ENCODE measurements around the gene EXOC6B. TPM values are rescaled to one million over a fixed set of nuclear protein-coding genes. Genes with fewer than 3 reads are reported as not detected.

Gene EXOC6B
- total and polyA plus RNA-seq, 9 of the 15 experiments (the other 6 are each of a cell fraction or from before 2014, with no cell fraction given): 0.28 to 4.2 (median 2.0) TPM

- Histone ChIP-seq H3K4me3 (no peak overlapping the region), H3K9ac (ENCODE audit: insufficient read depth in 1 of 2, low read depth in 2 of 2, low read length in 2 of 2) (no peak overlapping the region), H3K27me3 (ENCODE audit: control insufficient read depth in 2 of 2, insufficient read depth in 2 of 2, low read length in 2 of 2) (peaks cover 0 to 2% of the 10 kb centered on the region in 2 experiments; a peak in 1 of 5 replicates), H3K4me1 (replicated peaks in 1 of 2; ENCODE audit: control insufficient read depth in 2 of 2, insufficient read depth in 2 of 2, low read length in 2 of 2) (no peaks in the 10 kb centered on the region), H4K20me1 (replicated peaks; ENCODE audit: control insufficient read depth, insufficient read depth, low read length) (no peaks in the 10 kb centered on the region), H3K36me3 (ENCODE audit: control insufficient read depth, insufficient read depth, low read length) (no peaks in the 10 kb centered on the region), H3K79me2 (ENCODE audit: control insufficient read depth, insufficient read depth, low read length) (no peaks in the 10 kb centered on the region), H2AFZ (ENCODE audit: low read depth, low read length) (no peak overlapping the region), H3K9me3 (replicated peaks; ENCODE audit: control insufficient read depth, insufficient read depth, low read depth, low read length) (no peaks in the 10 kb centered on the region), H3K9me1 (ENCODE audit: control insufficient read depth, insufficient read depth, low read length) (no peaks in the 10 kb centered on the region), H3K27ac (ENCODE audit: extremely low read depth, low read depth, low read length) (no peak overlapping the region), H3K4me2 (ENCODE audit: insufficient read depth, low read length) (no peak overlapping the region)
- 0% methylated on average over 2 of the region's 2 CpGs for WGBS (ENCODE audit: insufficient coverage, low coverage, missing lambda C conversion rate)
- DNase-seq (ENCODE audit: extremely low read depth in 1 of 4, low spot score in 3 of 4) (no peak), FAIRE-seq (no peak), ATAC-seq (no peak)
- in situ Hi-C loops (cut with MboI): no loop called here
- intact Hi-C loops (cut with micrococcal nuclease): no loop called here
- ChIA-PET CTCF (ENCODE audit: low intra/inter-chr PET ratio) (no interaction called here), POLR2A (no interaction called here)
- no TSS peak for BruUV-seq (replicated peaks)
- TF ChIP-seq BMI1 (IDR thresholded peaks at IDR 0.05; ENCODE audit: low read length) (no peak), FOXA1 (IDR thresholded peaks at IDR 0.05; ENCODE audit: borderline replicate concordance) (no peak), ZC3H11A (IDR thresholded peaks at IDR 0.05; ENCODE audit: low read depth, low read length) (no peak), HDAC6 (IDR thresholded peaks at IDR 0.05; ENCODE audit: low read depth, low read length) (no peak), XRCC4 (IDR thresholded peaks at IDR 0.05; ENCODE audit: extremely low read depth, insufficient read depth, insufficient read length) (no peak), CHCHD3 (CRISPR knock-in tag; IDR thresholded peaks at IDR 0.05) (no peak), ILF3 (IDR thresholded peaks at IDR 0.05; ENCODE audit: borderline replicate concordance) (no peak)
- TF ChIP-seq, protein P1, sequence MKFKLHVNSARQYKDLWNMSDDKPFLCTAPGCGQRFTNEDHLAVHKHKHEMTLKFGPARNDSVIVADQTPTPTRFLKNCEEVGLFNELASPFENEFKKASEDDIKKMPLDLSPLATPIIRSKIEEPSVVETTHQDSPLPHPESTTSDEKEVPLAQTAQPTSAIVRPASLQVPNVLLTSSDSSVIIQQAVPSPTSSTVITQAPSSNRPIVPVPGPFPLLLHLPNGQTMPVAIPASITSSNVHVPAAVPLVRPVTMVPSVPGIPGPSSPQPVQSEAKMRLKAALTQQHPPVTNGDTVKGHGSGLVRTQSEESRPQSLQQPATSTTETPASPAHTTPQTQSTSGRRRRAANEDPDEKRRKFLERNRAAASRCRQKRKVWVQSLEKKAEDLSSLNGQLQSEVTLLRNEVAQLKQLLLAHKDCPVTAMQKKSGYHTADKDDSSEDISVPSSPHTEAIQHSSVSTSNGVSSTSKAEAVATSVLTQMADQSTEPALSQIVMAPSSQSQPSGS (CRISPR knock-in tag; IDR thresholded peaks at IDR 0.05): no peak
These were observed 25.3 kb downstream of the EXOC6B start for GRCh38 chr2:72800492-72800891.

Measured in K562 (cell line).